IPS-18c (cell line): ENCODE results near the gene RAB11FIP4.

Source experiments
- H3K4me3 ChIP-seq: 2 replicates; pipeline ENCODE4 v1.7.0; 2013; ENCODE audit warnings: low read depth, mild to moderate bottlenecking, low read length, moderate library complexity; ENCODE audit not compliant: insufficient read depth
- H3K9me3 ChIP-seq: one replicate; pipeline ENCODE4 v1.6.1; 2013; ENCODE audit warnings: mild to moderate bottlenecking, low read length, moderate library complexity; ENCODE audit not compliant: control insufficient read depth, insufficient read depth

The RAB11FIP4 gene

DNA sequence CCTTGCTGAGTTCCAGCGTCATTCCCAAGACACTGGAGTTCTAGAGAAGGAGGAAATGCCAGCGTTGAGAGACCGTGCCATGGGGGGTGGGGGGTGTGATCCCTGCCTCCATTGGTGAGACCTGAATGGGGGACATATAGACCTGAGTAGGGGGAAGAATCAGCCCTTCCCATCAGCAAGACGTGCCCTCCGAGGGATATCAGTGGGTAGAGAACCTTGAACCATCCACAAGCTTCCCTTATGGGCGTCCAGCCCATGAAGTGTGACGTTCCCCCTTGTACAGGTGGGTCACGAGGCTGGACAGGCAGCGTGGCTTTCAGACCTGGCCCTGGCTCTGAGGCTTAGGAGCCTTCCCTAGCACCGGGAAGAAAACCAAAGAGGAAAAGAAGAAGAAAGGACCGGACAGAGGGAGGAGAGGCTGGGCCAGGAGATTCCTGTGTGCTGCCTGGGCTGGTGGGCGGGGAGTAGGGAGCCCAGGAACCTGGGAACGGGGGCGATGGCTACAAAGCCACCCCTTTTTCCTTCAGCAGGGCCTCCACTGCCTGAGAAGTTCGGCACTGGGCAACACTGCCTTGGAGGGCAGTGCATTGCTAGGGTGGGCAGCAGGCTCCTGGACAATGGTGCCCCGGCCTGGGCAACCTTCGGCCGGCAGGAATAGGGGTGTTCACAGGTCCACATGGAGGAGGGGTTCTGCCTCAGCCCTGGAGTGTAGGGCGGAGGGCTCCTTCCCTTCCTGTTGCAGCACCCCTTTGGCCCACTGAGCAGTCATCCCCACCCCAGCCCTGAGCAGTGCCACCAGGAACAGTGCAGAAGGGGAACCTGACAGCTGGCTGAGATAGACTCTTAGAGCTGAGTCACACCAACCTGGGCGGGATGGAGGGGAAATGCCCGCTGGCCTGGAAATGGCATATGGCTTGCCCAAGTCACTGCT lies 7.2 kb downstream of the RAB11FIP4 start:
- Histone ChIP-seq H3K4me3 (no peak overlapping the region), H3K9me3 (no peaks in the 10 kb centered on the region)

DNA sequence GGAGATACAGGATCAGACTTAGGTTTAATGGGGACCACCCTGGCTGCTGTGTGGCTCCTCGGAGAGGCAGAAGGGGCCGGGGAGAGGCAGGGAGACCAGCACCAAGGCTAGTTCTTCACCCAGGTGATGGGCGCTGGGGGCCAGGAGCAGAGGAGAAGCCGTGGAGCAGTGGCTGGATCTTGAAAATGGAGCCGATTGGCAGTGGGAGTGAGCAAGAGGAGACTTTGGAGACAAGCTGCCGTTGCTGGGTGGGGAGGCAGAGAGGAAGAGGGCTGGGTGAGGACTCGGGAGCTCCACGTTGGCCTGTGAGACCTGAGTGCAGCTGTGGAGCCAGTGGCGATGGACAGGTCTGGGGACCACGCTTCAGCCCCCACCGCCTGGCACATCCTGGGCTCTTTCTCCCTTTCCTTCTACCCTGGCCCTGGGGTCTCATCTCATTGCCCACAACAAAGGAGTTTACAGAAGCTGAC lies 9.0 kb downstream of the RAB11FIP4 start:
- H3K9me3 ChIP-seq = no peaks in the 10 kb centered on the region
- no peak overlapping the region for H3K4me3 ChIP-seq

DNA sequence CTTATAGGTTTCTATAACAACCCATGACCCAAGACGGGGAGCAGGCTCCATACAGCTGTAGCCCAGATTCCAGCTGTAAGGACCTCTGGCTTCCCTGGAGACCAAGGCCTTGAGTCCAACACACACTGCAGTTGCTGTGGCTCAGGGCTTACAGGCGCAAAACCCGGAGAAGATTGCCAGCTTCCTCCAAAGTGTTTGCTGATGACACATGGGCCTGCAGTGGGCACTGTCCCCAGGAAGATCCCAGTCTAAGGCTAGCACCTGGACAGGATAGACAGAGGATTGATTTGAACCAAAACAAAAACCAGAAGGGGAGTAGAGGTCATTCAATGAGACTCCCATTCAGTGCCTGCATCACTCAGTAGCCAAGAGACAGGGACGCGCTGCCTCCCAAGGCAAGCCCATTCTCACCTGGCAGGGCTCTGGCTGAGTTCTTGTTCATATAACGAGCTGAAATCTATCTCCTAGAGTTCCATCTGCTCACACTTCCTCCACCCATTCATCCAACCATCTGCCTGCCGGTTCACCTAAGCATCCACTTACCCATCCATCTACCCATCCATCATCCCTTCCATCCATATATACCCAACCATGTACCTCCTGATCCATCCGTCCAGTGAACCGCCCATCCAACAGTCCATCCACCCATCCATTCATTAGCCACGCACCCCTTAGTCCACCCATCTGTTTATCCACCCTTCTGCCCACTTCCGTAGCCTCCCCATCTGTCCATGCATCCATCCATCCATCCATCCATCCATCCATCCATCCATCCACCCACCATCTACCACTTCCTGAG lies 10.2 kb downstream of the RAB11FIP4 start:
- Histone ChIP-seq H3K9me3 (no peaks in the 10 kb centered on the region), H3K4me3 (no peak overlapping the region)

GRCh38 chr17:31404028-31404949 lies 12.8 kb downstream of the RAB11FIP4 start:
- no peaks in the 10 kb centered on the region for H3K9me3 ChIP-seq
- no peak overlapping the region for H3K4me3 ChIP-seq

GRCh38 chr17:31405890-31406371 lies 14.5 kb downstream of the RAB11FIP4 start:
- Histone ChIP-seq H3K4me3 (no peak overlapping the region), H3K9me3 (no peaks in the 10 kb centered on the region)

DNA sequence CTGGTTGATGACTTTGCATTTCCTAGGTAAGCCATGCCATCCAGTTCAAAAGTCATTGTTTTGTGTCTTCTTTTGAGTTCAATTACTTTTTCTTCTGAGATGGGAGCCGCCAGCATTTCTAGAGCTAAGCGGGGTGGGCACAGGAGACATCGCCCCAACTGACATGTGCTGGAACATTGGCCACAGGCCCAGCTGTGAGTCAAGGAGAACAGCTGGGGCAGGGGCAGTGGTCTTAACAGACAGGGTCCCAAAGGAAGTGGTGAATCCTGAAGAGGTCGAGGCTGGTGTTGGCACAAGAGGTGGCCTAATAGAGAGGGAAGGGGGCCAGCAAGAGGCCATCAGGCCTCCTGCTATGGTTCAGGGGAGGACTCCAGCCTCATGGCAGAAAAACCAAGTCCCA lies 17.1 kb downstream of the RAB11FIP4 start:
- no peaks in the 10 kb centered on the region for H3K9me3 ChIP-seq
- H3K4me3 ChIP-seq = no peak overlapping the region

DNA sequence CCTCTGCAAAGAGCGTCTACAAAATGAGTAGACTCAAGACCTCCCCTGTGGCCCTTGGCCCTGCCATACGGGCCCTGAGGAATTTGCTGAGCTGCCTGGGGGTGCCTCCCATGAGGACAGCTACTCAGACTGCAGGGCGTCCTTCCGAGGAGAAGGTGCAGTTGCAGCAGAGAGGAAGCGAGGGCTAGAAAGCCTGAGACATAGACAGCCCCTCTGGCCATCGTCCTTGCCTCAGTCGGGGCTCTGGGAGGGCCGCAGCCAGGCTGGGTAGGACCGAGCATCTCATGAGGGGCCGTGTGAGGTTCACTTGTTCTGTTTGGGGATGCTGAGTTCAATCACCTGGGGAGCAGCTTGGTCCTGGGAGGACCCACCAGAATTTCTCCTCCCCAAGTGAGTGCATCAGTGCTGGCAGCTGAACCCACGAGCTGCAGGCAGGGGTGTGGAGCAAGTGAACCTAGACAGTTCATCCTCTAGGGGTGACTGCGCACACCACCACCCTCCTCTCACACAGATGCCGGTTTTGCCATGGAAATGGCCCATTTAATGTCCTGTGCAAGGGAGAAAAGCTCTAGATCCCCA lies 20.3 kb downstream of the RAB11FIP4 start:
- Histone ChIP-seq H3K9me3 (no peaks in the 10 kb centered on the region), H3K4me3 (no peak overlapping the region)

DNA sequence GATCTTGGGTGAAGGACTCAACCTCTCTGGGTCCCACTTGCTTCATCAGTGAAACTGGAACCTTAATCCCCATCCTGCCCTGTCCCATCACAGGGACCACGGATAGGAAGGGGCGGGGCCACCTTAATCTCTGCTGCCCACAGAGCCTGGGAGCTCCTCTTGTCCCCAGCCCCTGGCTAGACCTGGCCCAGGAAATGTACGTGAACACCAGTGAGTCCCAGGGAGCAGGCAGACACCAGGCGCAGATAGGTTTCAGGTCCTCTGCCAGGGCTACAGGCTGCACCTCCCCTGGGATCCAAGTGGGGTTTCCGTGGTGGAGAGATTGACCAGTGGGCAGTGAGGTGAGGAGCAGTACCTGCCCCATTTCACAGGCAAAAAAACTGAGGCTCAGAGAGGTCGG lies 21.0 kb downstream of the RAB11FIP4 start:
- Histone ChIP-seq H3K9me3 (no peaks in the 10 kb centered on the region), H3K4me3 (no peak overlapping the region)

GRCh38 chr17:31413081-31413799 lies 21.8 kb downstream of the RAB11FIP4 start:
- H3K4me3 ChIP-seq = no peak overlapping the region

DNA sequence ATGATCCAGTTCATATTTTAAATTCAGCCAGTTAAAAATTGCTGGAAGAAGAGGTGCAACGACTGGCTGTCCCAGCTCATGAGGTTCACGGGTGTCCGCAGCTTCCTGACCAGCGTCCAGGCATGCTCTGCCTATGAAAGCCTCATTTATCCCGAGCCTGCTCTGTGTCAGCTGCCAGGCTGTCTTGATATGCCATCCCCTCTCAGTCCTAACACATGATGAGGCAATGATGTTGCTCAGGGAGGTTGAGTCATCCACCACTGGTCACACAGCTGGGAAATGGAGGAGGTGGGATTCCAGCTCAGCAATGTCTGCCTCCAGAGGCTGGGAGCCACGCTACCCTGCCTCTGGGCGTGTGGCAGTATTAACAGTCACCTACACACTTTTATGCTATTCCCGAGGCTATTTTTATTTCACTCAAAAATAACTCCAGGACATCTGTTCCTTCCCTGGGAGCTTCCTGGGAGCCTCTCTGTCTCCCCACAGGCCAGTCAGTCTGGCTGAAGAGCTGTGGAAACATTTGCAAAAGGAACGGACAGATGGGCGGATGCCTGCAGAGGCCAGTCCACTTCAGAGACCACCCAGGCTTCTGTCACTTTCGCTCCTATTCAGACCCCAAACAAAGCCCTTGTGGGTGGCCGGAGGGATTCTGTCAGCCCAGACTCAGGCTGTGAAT lies 22.5 kb downstream of the RAB11FIP4 start:
- H3K4me3 ChIP-seq = no peak overlapping the region
- H3K9me3 ChIP-seq = no peaks in the 10 kb centered on the region

More at GRCh38 chr17:31413081-31413799, 21.8 kb downstream of the RAB11FIP4 start:
- no peaks in the 10 kb centered on the region for H3K9me3 ChIP-seq

GRCh38 chr17:31414550-31414918 lies 23.1 kb downstream of the RAB11FIP4 start:
- H3K4me3 ChIP-seq = no peak overlapping the region
- H3K9me3 ChIP-seq = no peaks in the 10 kb centered on the region

DNA sequence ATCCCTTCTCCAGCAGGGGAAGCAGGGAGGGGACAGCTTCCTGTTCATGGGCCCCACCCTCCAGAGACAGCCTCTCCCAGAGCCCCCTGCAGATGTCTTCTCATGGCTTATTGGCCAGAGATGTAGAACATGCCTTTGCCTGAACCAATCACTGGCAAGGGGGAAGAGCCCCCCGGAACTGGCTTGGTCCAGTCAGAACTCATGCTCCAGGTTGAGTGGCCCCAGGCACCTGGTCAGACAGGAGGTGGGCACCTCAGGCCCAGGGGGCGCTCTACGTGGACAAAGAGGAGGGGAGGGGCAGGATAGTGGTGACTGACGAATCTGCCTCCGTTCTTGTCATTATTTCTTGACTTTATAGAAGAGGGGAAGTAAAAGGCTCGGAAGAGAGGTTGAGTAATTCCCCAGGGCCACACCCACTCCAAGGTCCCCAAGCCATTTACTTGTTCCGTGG lies 23.6 kb downstream of the RAB11FIP4 start:
- no peak overlapping the region for H3K4me3 ChIP-seq
- no peaks in the 10 kb centered on the region for H3K9me3 ChIP-seq

GRCh38 chr17:31415640-31416502 lies 24.4 kb downstream of the RAB11FIP4 start:
- H3K9me3 ChIP-seq = no peaks in the 10 kb centered on the region
- no peak overlapping the region for H3K4me3 ChIP-seq

GRCh38 chr17:31416503-31416923 lies 25.0 kb downstream of the RAB11FIP4 start:
- Histone ChIP-seq H3K4me3 (no peak overlapping the region), H3K9me3 (no peaks in the 10 kb centered on the region)
